GM23338 (cell line): ENCODE data around the gene TNFRSF21. TPM values are rescaled to one million over a fixed set of nuclear protein-coding genes. Genes with fewer than 3 reads are reported as not detected.

ENCODE experiments used
- ATAC-seq: fragments of 200-7000 bp; cut with Tn5 transposase; 3 replicates; pipeline ENCODE4 v1.9.1; 2020
- DNase-seq: peaks from one replicate; pipeline ENCODE4 v3.0.0-alpha.2; 2015; ENCODE audit warnings: low spot score
- H2AFZ ChIP-seq: fragments of 200-600 bp; sonication (generic); 2 replicates; pipeline ENCODE4 v1.8.0; 2016; ENCODE audit warnings: antibody characterized with exemption, mild to moderate bottlenecking, moderate library complexity
- H3F3A ChIP-seq: fragments of 200-600 bp; sonication (generic); replicated peaks from 2 replicates; pipeline ENCODE4 v1.8.0; 2017; ENCODE audit warnings: antibody characterized with exemption, mixed run types, low read depth
- H3K27ac ChIP-seq: fragments of 200-600 bp; sonication (generic); 2 replicates; pipeline ENCODE4 v1.6.1; 2016; ENCODE audit warnings: low read depth
- H3K27me3 ChIP-seq: fragments of 200-600 bp; sonication (generic); 2 replicates; pipeline ENCODE4 v1.8.0; 2016; ENCODE audit warnings: mild to moderate bottlenecking, mixed run types, moderate library complexity; ENCODE audit not compliant: insufficient read depth
- H3K36me3 ChIP-seq: fragments of 200-600 bp; sonication (generic); 2 replicates; pipeline ENCODE4 v1.8.0; 2016; ENCODE audit warnings: mild to moderate bottlenecking; ENCODE audit not compliant: insufficient read depth
- H3K4me1 ChIP-seq: fragments of 200-600 bp; sonication (generic); 2 replicates; pipeline ENCODE4 v1.8.0; 2016; ENCODE audit warnings: mild to moderate bottlenecking, moderate library complexity; ENCODE audit not compliant: insufficient read depth
- H3K4me2 ChIP-seq: fragments of 200-600 bp; sonication (generic); 2 replicates; pipeline ENCODE4 v1.7.1; 2017; ENCODE audit warnings: mixed run types
- H3K4me3 ChIP-seq: fragments of 200-600 bp; sonication (generic); 2 replicates; pipeline ENCODE4 v1.6.1; 2016; ENCODE audit warnings: mixed run types
- H3K79me2 ChIP-seq: fragments of 200-600 bp; sonication (generic); replicated peaks from 2 replicates; pipeline ENCODE4 v1.8.0; 2017; ENCODE audit warnings: mild to moderate bottlenecking; ENCODE audit not compliant: insufficient read depth
- H3K9me2 ChIP-seq: fragments of 200-600 bp; sonication (generic); 2 replicates; pipeline ENCODE4 v1.8.0; 2017; ENCODE audit not compliant: insufficient read depth
- H4K20me1 ChIP-seq: fragments of 200-600 bp; sonication (generic); replicated peaks from 2 replicates; pipeline ENCODE4 v1.8.0; 2017; ENCODE audit warnings: mild to moderate bottlenecking; ENCODE audit not compliant: insufficient read depth
- H3K27ac Mint-ChIP-seq: 2 replicates; pipeline ENCODE4 v1.8.0; 2020; ENCODE audit warnings: inconsistent platforms, mild to moderate bottlenecking, moderate library complexity, mixed read lengths
- H3K27me3 Mint-ChIP-seq: 3 replicates; pipeline ENCODE4 v1.8.0; 2022; ENCODE audit warnings: low read depth, mild to moderate bottlenecking, moderate library complexity, mixed read lengths, inconsistent platforms; ENCODE audit not compliant: insufficient read depth, poor library complexity
- H3K36me3 Mint-ChIP-seq: 3 replicates; pipeline ENCODE4 v1.8.0; 2021; ENCODE audit warnings: low read depth, mild to moderate bottlenecking, inconsistent platforms, moderate library complexity, mixed read lengths
- H3K4me1 Mint-ChIP-seq: 3 replicates; pipeline ENCODE4 v1.8.0; 2020; ENCODE audit warnings: mild to moderate bottlenecking, inconsistent platforms, mixed read lengths
- H3K4me3 Mint-ChIP-seq: 3 replicates; pipeline ENCODE4 v1.8.0; 2021; ENCODE audit warnings: moderate library complexity, mild to moderate bottlenecking, inconsistent platforms, mixed read lengths
- H3K9me3 Mint-ChIP-seq: 3 replicates; pipeline ENCODE4 v1.8.0; 2020; ENCODE audit warnings: moderate library complexity, mild to moderate bottlenecking, inconsistent platforms, mixed read lengths
- CREB1 ChIP-seq: fragments of 250-450 bp; sonication (Bioruptor Pico); IDR thresholded peaks from 2 replicates; pipeline ENCODE4 v1.5.0; 2020; ENCODE audit warnings: low read depth, mild to moderate bottlenecking, moderate library complexity
- ETS1 ChIP-seq: IDR thresholded peaks from 2 replicates; pipeline ENCODE4 v1.6.1; 2016; ENCODE audit warnings: antibody characterized with exemption
- EZH2 ChIP-seq: fragments of 200-600 bp; sonication (generic); IDR thresholded peaks from one replicate; pipeline ENCODE4 v1.8.0; 2017; ENCODE audit warnings: antibody characterized with exemption, mild to moderate bottlenecking, low read depth; ENCODE audit not compliant: unreplicated experiment
- EZH2phosphoT487 ChIP-seq: fragments of 200-600 bp; sonication (generic); IDR thresholded peaks from one replicate; pipeline ENCODE4 v1.8.1; 2018; ENCODE audit warnings: antibody characterized with exemption; ENCODE audit not compliant: unreplicated experiment
- JUNB ChIP-seq: IDR thresholded peaks from one replicate; pipeline ENCODE4 v1.6.1; 2016; ENCODE audit warnings: antibody characterized with exemption; ENCODE audit not compliant: unreplicated experiment
- NANOG ChIP-seq: IDR thresholded peaks from 2 replicates; pipeline ENCODE4 v1.6.1; 2016; ENCODE audit warnings: antibody characterized with exemption, borderline replicate concordance
- POLR2AphosphoS5 ChIP-seq: IDR thresholded peaks from 2 replicates; pipeline ENCODE4 v1.6.1; 2016; ENCODE audit warnings: antibody characterized with exemption, low read depth
- STAT1 ChIP-seq: IDR thresholded peaks from one replicate; pipeline ENCODE4 v1.6.1; 2016; ENCODE audit warnings: antibody characterized with exemption; ENCODE audit not compliant: unreplicated experiment
- ZNF114 ChIP-seq: fragments of 250-450 bp; sonication (Bioruptor Pico); IDR thresholded peaks from 2 replicates; pipeline ENCODE4 v1.5.0; 2020; ENCODE audit warnings: mild to moderate bottlenecking, moderate library complexity
- ZNF331 ChIP-seq: fragments of 250-450 bp; sonication (Bioruptor Pico); IDR thresholded peaks from 2 replicates; pipeline ENCODE4 v1.5.0; 2020; ENCODE audit warnings: low read depth, mild to moderate bottlenecking, moderate library complexity
- long read RNA-seq: library from polyadenylated mRNA; unstranded; transcript quantifications from one replicate; pipeline ENCODE4 v2.0.0, GENCODE V29; 2020; ENCODE audit not compliant: unreplicated experiment
- polyA plus RNA-seq: library from polyadenylated mRNA; unstranded; fragments of >200 nt; fragmentation: Nextera tagmentation; extraction: Ambion mirVana; gene quantifications from 2 replicates; pipeline ENCODE4 v1.2.1, GENCODE V29; 2016
- total RNA-seq: library from RNA; depleted of rRNA; stranded (reverse); fragments of >200 nt; shearing (Covaris generic); gene quantifications from 2 replicates; pipeline ENCODE4 v1.2.3, GENCODE V29; 2014; rRNA removed
- TF ChIP-seq, protein P1 (sequence below), 2 experiments: fragments of 200-600 bp in 1 of 2; sonication (generic) in 1 of 2; conservative IDR thresholded peaks; 2 replicates each; pipeline versions ENCODE4 v1.5.1 to v1.6.1; 2016 to 2017; ENCODE audit warnings: antibody characterized with exemption in 2 of 2, low read depth in 2 of 2, mild to moderate bottlenecking in 2 of 2, moderate library complexity in 1 of 2
- TF ChIP-seq, protein P2 (sequence below): fragments of 250-450 bp; sonication (Bioruptor Pico); IDR thresholded peaks from 2 replicates; pipeline ENCODE4 v1.5.0; 2020; ENCODE audit warnings: mild to moderate bottlenecking, moderate library complexity
- TF ChIP-seq, protein P3 (sequence below): IDR thresholded peaks from one replicate; pipeline ENCODE4 v1.6.1; 2018; ENCODE audit warnings: antibody characterized with exemption; ENCODE audit not compliant: unreplicated experiment

The TNFRSF21 gene
- total RNA-seq, result 48.1 and 48.5 TPM in 2 replicates
- polyA plus RNA-seq, result 22.1 and 22.8 TPM in 2 replicates
- long read RNA-seq, partial matches to known transcripts, result 2 of 6 reads
- long read RNA-seq, other reads (novel, unspliced or antisense), result 0 of 6 reads

GRCh38 chr6:47309291-47310130 is at the start of gene TNFRSF21:
Gene TNFRSF21 (minus strand): TSS chr6:47309905. CDS start chr6:47309511, 394 bp downstream.
- Mint-ChIP-seq H3K27me3 (peaks cover 14% of the 10 kb centered on the region), H3K27ac (peak within 1 kb of the TSS; percentile 32), H3K4me1 (peaks cover 37% of the 10 kb centered on the region), H3K9me3 (peaks cover 17% of the 10 kb centered on the region), H3K36me3 (peaks cover 26% of the 10 kb centered on the region), H3K4me3 (peak within 1 kb of the TSS; percentile 96)
- H3K4me2 ChIP-seq, result peak within 1 kb of the TSS; percentile 92
- H3K27ac ChIP-seq, result peak within 1 kb of the TSS; percentile 61; the same call in 1 of the 2 replicates
- DNase-seq, result peak; percentile 97
- peak within 1 kb of the TSS; percentile 91 for H3K4me3 ChIP-seq
- no peaks in the 10 kb centered on the region for H3F3A ChIP-seq
- peaks cover 45% of the 10 kb centered on the region for H3K79me2 ChIP-seq
- no peaks in the 10 kb centered on the region for H3K27me3 ChIP-seq
- peak; percentile 87 for ATAC-seq
- peak within 1 kb of the TSS; percentile 75; the same call in 1 of the 2 replicates for H2AFZ ChIP-seq
- H3K4me1 ChIP-seq, result peaks cover 32% of the 10 kb centered on the region
- peaks cover 25% of the 10 kb centered on the region for H4K20me1 ChIP-seq
- H3K36me3 ChIP-seq, result peaks cover 5% of the 10 kb centered on the region; the same call in 1 of the 2 replicates
- H3K9me2 ChIP-seq, result no peaks in the 10 kb centered on the region; the same call in 1 of the 2 replicates
- TF ChIP-seq, protein P1, sequence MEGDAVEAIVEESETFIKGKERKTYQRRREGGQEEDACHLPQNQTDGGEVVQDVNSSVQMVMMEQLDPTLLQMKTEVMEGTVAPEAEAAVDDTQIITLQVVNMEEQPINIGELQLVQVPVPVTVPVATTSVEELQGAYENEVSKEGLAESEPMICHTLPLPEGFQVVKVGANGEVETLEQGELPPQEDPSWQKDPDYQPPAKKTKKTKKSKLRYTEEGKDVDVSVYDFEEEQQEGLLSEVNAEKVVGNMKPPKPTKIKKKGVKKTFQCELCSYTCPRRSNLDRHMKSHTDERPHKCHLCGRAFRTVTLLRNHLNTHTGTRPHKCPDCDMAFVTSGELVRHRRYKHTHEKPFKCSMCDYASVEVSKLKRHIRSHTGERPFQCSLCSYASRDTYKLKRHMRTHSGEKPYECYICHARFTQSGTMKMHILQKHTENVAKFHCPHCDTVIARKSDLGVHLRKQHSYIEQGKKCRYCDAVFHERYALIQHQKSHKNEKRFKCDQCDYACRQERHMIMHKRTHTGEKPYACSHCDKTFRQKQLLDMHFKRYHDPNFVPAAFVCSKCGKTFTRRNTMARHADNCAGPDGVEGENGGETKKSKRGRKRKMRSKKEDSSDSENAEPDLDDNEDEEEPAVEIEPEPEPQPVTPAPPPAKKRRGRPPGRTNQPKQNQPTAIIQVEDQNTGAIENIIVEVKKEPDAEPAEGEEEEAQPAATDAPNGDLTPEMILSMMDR (conservative IDR thresholded peaks at IDR 0.05; ENCODE audit: low read depth in 2 of 2), result peak; percentile 73 to 94
- TF ChIP-seq ZNF114 (CRISPR knock-in tag) (no peak), POLR2AphosphoS5 (peak; percentile 98), NANOG (no peak), CREB1 (CRISPR knock-in tag) (peak; percentile 87), EZH2phosphoT487 (no peak), STAT1 (no peak), JUNB (no peak), ZNF331 (CRISPR knock-in tag) (no peak), ETS1 (no peak), EZH2 (no peak)
- TF ChIP-seq, protein P2, sequence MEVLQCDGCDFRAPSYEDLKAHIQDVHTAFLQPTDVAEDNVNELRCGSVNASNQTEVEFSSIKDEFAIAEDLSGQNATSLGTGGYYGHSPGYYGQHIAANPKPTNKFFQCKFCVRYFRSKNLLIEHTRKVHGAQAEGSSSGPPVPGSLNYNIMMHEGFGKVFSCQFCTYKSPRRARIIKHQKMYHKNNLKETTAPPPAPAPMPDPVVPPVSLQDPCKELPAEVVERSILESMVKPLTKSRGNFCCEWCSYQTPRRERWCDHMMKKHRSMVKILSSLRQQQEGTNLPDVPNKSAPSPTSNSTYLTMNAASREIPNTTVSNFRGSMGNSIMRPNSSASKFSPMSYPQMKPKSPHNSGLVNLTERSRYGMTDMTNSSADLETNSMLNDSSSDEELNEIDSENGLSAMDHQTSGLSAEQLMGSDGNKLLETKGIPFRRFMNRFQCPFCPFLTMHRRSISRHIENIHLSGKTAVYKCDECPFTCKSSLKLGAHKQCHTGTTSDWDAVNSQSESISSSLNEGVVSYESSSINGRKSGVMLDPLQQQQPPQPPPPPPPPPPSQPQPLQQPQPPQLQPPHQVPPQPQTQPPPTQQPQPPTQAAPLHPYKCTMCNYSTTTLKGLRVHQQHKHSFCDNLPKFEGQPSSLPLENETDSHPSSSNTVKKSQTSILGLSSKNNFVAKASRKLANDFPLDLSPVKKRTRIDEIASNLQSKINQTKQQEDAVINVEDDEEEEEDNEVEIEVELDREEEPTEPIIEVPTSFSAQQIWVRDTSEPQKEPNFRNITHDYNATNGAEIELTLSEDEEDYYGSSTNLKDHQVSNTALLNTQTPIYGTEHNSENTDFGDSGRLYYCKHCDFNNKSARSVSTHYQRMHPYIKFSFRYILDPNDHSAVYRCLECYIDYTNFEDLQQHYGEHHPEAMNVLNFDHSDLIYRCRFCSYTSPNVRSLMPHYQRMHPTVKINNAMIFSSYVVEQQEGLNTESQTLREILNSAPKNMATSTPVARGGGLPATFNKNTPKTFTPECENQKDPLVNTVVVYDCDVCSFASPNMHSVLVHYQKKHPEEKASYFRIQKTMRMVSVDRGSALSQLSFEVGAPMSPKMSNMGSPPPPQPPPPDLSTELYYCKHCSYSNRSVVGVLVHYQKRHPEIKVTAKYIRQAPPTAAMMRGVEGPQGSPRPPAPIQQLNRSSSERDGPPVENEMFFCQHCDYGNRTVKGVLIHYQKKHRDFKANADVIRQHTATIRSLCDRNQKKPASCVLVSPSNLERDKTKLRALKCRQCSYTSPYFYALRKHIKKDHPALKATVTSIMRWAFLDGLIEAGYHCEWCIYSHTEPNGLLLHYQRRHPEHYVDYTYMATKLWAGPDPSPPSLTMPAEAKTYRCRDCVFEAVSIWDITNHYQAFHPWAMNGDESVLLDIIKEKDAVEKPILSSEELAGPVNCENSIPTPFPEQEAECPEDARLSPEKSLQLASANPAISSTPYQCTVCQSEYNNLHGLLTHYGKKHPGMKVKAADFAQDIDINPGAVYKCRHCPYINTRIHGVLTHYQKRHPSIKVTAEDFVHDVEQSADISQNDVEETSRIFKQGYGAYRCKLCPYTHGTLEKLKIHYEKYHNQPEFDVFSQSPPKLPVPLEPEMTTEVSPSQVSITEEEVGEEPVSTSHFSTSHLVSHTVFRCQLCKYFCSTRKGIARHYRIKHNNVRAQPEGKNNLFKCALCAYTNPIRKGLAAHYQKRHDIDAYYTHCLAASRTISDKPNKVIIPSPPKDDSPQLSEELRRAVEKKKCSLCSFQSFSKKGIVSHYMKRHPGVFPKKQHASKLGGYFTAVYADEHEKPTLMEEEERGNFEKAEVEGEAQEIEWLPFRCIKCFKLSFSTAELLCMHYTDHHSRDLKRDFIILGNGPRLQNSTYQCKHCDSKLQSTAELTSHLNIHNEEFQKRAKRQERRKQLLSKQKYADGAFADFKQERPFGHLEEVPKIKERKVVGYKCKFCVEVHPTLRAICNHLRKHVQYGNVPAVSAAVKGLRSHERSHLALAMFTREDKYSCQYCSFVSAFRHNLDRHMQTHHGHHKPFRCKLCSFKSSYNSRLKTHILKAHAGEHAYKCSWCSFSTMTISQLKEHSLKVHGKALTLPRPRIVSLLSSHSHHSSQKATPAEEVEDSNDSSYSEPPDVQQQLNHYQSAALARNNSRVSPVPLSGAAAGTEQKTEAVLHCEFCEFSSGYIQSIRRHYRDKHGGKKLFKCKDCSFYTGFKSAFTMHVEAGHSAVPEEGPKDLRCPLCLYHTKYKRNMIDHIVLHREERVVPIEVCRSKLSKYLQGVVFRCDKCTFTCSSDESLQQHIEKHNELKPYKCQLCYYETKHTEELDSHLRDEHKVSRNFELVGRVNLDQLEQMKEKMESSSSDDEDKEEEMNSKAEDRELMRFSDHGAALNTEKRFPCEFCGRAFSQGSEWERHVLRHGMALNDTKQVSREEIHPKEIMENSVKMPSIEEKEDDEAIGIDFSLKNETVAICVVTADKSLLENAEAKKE, result no peak
- TF ChIP-seq, protein P3, sequence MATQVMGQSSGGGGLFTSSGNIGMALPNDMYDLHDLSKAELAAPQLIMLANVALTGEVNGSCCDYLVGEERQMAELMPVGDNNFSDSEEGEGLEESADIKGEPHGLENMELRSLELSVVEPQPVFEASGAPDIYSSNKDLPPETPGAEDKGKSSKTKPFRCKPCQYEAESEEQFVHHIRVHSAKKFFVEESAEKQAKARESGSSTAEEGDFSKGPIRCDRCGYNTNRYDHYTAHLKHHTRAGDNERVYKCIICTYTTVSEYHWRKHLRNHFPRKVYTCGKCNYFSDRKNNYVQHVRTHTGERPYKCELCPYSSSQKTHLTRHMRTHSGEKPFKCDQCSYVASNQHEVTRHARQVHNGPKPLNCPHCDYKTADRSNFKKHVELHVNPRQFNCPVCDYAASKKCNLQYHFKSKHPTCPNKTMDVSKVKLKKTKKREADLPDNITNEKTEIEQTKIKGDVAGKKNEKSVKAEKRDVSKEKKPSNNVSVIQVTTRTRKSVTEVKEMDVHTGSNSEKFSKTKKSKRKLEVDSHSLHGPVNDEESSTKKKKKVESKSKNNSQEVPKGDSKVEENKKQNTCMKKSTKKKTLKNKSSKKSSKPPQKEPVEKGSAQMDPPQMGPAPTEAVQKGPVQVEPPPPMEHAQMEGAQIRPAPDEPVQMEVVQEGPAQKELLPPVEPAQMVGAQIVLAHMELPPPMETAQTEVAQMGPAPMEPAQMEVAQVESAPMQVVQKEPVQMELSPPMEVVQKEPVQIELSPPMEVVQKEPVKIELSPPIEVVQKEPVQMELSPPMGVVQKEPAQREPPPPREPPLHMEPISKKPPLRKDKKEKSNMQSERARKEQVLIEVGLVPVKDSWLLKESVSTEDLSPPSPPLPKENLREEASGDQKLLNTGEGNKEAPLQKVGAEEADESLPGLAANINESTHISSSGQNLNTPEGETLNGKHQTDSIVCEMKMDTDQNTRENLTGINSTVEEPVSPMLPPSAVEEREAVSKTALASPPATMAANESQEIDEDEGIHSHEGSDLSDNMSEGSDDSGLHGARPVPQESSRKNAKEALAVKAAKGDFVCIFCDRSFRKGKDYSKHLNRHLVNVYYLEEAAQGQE, result no peak
